Choroid plexus epithelial cell (primary cell): Measurements from ENCODE around the gene FKBP3.
"Not testable (repeated sequence)": the region's sequence is repeated elsewhere in the genome, so short reads cannot be mapped to it uniquely, and the experiment has no call there.

Experiments
- DNase-seq: peaks from one replicate; pipeline ENCODE4 v3.0.0-alpha.2; 2010; ENCODE audit warnings: low read depth
- H3K4me3 ChIP-seq: 2 replicates; pipeline ENCODE4 v1.5.1; 2011; ENCODE audit warnings: low read depth, mild to moderate bottlenecking, control low read depth, low read length, moderate library complexity
- CTCF ChIP-seq: conservative IDR thresholded peaks from 2 replicates; pipeline ENCODE4 v1.5.1; 2011; ENCODE audit warnings: low read depth, mild to moderate bottlenecking, control low read depth, inconsistent platforms, low read length, moderate library complexity

Gene FKBP3

GRCh38 chr14:45082420-45082819, 51.9 kb downstream of the FKBP3 start:
- DNase-seq: no peak
- no peak for TF ChIP-seq CTCF
- H3K4me3 ChIP-seq: no peak overlapping the region

- DNase-seq, H3K4me3 ChIP-seq: not testable (repeated sequence)
These were observed 53.2 kb downstream of the FKBP3 start for GRCh38 chr14:45081096-45081495.

- not testable (repeated sequence) for DNase-seq, H3K4me3 ChIP-seq
These were observed 53.8 kb downstream of the FKBP3 start for GRCh38 chr14:45080416-45080968.

- DNase-seq: no peak
- TF ChIP-seq CTCF: no peak
- H3K4me3 ChIP-seq: no peak overlapping the region
These were observed 56.0 kb downstream of the FKBP3 start for GRCh38 chr14:45078323-45078722.

GRCh38 chr14:45073231-45073879, 60.9 kb downstream of the FKBP3 start:
- no peak for TF ChIP-seq CTCF
- no peak for DNase-seq
- no peak overlapping the region for H3K4me3 ChIP-seq

- no peak for DNase-seq
- H3K4me3 ChIP-seq: no peak overlapping the region
- TF ChIP-seq CTCF: no peak
These were observed 62.2 kb downstream of the FKBP3 start for GRCh38 chr14:45072126-45072525.

- TF ChIP-seq CTCF: no peak
- H3K4me3 ChIP-seq: no peak overlapping the region
- DNase-seq: peak; percentile 4
These were observed 64.1 kb downstream of the FKBP3 start for GRCh38 chr14:45070215-45070614.

GRCh38 chr14:45068396-45068795, 65.9 kb downstream of the FKBP3 start:
- TF ChIP-seq CTCF: no peak
- DNase-seq: no peak
- no peak overlapping the region for H3K4me3 ChIP-seq
